ENCODE measurements around the gene LGI1.
"Not testable (repeated sequence)": the region's sequence is repeated elsewhere in the genome, so short reads cannot be mapped to it uniquely, and the experiment has no call there.

LGI1 gene

DNA sequence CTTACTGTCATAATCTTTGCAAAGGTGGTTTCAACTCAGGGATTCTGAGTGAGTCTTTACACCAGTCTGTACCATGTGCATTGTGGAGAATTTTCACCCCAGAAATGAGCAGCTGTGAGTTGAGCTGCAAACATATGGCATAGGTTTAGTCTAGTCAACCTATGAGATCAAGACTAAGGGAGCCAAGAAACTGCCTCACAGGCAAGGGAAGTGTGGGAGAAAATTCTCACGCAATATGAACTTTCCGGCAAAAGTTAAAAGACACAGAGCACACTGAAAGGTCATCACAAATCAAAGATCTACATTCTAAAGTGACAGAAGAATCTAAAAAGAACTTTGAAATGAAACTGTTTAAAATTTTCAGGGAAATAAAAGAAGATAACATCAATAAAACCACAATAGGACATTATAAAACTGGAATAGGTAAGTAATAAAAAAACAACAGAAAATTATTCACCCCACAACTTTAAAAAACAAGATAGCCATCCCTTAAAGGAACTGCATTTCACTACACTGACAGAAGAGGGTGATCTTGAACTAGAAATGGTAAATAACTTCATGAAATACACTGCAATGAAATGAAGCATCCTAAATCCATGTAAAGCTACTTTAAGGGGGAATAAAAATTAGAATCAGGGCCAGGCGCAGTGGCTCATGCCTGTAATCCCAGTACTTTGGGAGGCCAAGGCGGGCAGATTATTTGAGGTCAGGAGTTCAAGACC is 63.5 kb downstream of the LGI1 start:
- peak; percentile 78 for DNase-seq (ENCODE audit: low read depth)
- TF ChIP-seq, protein P1, sequence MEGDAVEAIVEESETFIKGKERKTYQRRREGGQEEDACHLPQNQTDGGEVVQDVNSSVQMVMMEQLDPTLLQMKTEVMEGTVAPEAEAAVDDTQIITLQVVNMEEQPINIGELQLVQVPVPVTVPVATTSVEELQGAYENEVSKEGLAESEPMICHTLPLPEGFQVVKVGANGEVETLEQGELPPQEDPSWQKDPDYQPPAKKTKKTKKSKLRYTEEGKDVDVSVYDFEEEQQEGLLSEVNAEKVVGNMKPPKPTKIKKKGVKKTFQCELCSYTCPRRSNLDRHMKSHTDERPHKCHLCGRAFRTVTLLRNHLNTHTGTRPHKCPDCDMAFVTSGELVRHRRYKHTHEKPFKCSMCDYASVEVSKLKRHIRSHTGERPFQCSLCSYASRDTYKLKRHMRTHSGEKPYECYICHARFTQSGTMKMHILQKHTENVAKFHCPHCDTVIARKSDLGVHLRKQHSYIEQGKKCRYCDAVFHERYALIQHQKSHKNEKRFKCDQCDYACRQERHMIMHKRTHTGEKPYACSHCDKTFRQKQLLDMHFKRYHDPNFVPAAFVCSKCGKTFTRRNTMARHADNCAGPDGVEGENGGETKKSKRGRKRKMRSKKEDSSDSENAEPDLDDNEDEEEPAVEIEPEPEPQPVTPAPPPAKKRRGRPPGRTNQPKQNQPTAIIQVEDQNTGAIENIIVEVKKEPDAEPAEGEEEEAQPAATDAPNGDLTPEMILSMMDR (conservative IDR thresholded peaks at IDR 0.05; ENCODE audit: low read depth, low read length), result peak; percentile 64

DNA sequence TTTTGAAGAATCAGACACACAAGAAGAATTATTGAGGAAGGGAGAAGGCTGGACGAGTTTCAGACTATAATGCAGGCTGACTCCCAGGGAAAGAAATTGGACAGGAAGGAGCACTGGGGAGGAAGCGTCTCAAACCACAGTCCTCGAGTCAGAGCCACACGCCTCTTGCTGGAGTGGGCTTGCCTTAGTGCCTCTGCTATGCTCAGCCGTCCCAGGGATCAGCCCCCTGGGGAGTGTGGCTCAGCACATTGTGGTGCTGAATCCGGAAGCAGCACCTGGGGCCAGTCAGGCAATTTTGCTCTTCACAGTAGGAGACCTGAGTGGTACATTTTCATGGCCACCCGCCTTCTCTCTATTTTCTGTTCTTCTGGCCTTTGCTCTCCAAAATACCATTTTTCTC is 68.6 kb downstream of the LGI1 start:
- H3K4me3 ChIP-seq (ENCODE audit: low read depth, low read length), result no peak overlapping the region
- TF ChIP-seq, protein P1 (conservative IDR thresholded peaks at IDR 0.05; ENCODE audit: low read depth, low read length), result no peak
- DNase-seq (ENCODE audit: low read depth), result peak; percentile 63

More for the DNA sequence above, 63.5 kb downstream of the LGI1 start:
- no peak overlapping the region for H3K4me3 ChIP-seq (ENCODE audit: low read depth, low read length)

DNA sequence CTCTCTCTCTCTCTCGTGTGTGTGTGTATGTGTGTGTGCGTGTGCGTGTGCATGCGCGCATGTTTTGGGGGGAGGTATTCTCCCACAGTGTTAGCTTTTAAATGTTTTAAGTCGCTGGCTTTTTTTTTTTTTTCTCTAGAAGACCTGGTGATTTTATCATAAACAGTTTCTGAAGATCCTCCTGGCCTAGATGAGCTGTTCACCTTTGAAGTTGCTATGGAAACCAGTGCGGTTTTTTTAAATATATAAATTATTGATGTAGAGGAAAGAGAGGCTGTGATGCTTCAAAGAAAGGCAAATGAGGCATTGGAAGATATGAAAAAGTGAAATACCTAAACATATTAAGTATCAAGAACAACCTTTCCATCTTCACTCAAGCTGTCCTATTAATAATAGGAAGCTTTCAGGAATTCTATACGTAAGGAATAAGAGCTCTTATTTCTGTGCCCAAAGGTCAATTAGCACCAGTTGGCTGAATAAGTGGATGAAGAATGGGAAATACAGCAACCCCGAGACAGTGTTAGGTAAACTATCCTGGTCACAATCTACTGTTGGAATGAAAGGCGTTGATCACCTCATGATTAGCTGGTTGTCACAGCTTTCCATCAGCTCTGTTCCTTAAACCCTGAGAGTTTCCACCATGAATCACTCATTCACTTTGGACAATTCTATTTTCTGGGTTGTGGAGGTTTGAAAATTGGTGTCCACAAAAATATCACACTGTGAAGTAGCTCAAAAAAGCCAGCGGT is 69.5 kb downstream of the LGI1 start:
- DNase-seq (ENCODE audit: low read depth), result peak; percentile 2
- TF ChIP-seq, protein P1 (conservative IDR thresholded peaks at IDR 0.05; ENCODE audit: low read depth, low read length), result no peak
- no peak overlapping the region for H3K4me3 ChIP-seq (ENCODE audit: low read depth, low read length)

DNA sequence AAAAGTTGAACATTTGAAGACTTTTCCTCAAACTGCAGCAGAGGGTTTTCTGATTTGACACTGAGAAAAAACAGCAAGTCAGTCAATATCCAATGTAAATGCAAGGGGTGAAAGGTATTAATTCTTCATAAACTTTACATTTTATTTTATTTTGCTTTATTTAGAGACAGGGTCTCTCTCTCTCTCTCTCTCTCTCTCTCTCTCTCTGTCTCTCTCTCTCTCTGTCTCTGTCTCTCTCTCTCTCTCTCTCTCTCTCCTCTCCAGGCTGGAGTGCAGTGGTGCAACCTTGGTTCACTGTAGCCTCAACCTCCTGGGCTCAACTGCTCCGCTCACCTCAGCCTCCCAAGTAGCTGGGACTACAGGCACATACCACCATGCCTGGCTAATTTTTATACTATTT is 73.3 kb downstream of the LGI1 start:
- not testable (repeated sequence) for H3K4me3 ChIP-seq (ENCODE audit: low read depth, low read length); DNase-seq (ENCODE audit: low read depth)

DNA sequence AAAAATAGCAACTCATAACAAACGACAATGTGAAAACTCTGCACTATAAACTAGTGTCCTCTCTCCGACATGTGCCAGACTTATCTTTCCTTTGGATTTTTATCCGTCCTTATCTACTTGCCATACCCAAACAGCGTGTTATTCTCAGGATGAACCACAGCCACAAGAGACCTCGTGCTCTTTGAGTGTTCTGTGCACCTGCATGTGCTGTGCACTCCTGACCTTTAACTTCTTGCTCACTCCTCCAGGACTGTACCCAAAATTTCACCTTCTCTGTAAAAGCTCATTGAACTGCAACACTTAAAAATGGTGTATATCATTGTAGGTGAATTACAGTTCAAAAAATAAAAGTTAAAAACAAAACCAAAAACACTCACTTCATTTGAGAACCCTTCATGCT is 78.0 kb downstream of the LGI1 start:
- TF ChIP-seq, protein P1 (conservative IDR thresholded peaks at IDR 0.05; ENCODE audit: low read depth, low read length), result no peak
- no peak overlapping the region for H3K4me3 ChIP-seq (ENCODE audit: low read depth, low read length)
- no peak for DNase-seq (ENCODE audit: low read depth)

DNA sequence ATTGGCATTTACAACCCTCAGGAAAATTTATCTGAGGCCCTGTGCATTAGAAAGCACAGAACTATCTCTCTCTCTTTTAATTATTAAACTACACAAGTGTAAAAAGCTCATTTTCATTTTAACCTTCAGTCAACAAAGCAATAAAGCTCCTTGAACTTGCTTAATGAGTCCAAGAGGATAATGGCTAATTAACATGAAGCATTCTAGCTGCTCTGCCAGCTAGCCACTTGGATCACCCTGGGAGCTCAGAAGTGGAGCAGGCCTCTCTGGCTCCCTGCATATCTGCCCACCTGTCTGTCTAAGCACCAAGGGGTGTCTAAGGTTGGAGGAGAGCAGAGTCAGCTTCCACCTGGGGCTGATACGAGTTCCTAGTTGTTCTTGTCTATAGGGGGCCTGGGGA is 80.1 kb downstream of the LGI1 start:
- TF ChIP-seq, protein P1 (conservative IDR thresholded peaks at IDR 0.05; ENCODE audit: low read depth, low read length), result no peak
- H3K4me3 ChIP-seq (ENCODE audit: low read depth, low read length), result no peak overlapping the region
- DNase-seq (ENCODE audit: low read depth), result no peak

DNA sequence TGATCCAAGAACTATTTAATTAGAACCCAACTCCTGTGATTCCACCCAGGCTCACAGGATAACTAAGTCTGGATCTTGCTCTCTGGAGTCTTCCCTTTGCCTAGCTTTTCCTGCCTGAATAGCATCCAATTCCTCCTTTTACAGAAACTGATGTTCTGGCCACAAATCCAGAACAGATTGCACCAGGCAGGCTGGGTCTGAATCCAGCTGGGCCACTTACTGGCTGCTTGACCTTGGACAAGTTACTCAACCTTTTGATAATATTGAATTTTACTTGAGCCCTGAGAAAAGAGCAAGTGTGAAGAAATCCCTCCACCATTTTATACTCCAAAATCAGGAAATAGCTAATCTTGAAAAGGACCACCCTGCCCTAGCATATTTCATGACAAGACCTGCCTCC is 80.5 kb downstream of the LGI1 start:
- H3K4me3 ChIP-seq (ENCODE audit: low read depth, low read length), result no peak overlapping the region
- TF ChIP-seq, protein P1 (conservative IDR thresholded peaks at IDR 0.05; ENCODE audit: low read depth, low read length), result no peak
- DNase-seq (ENCODE audit: low read depth), result no peak

Measured in choroid plexus epithelial cell (primary cell).